PFSK-1 (cell line): ENCODE results near the gene IL4I1.

ENCODE experiments used
- FOXP2 ChIP-seq: optimal IDR thresholded peaks from 2 replicates; pipeline ENCODE3; 2011; ENCODE audit warnings: borderline replicate concordance, control low read depth, inconsistent platforms; ENCODE audit not compliant: insufficient read depth; ENCODE audit errors: extremely low read length, extremely low read depth
- POLR2AphosphoS5 ChIP-seq: IDR thresholded peaks from 2 replicates; pipeline ENCODE4 v1.6.1; 2012; ENCODE audit warnings: low read depth, mild to moderate bottlenecking, control low read depth, low read length, moderate library complexity
- REST ChIP-seq, 2 experiments: IDR thresholded peaks; 2 replicates each; pipeline versions ENCODE4 v1.6.1 to v1.8.0; 2011 to 2012; ENCODE audit warnings: low read depth in 2 of 2, low read length in 2 of 2, control low read depth in 1 of 2, inconsistent platforms in 1 of 2, mild to moderate bottlenecking in 1 of 2, moderate library complexity in 1 of 2; ENCODE audit not compliant: insufficient read depth in 1 of 2
- SIN3A ChIP-seq: IDR thresholded peaks from 2 replicates; pipeline ENCODE4 v1.6.1; 2012; ENCODE audit warnings: mild to moderate bottlenecking, low read length, moderate library complexity, borderline replicate concordance; ENCODE audit not compliant: insufficient read depth
- TAF1 ChIP-seq: IDR thresholded peaks from 2 replicates; pipeline ENCODE4 v1.6.1; 2012; ENCODE audit warnings: low read length, control low read depth, borderline replicate concordance; ENCODE audit not compliant: insufficient read depth

IL4I1 gene

GRCh38 chr19:49872245-49873128 is 24.2 kb downstream of the IL4I1 start:
- no peak for TF ChIP-seq REST (IDR thresholded peaks at IDR 0.05; ENCODE audit: insufficient read depth in 1 of 2, low read depth in 2 of 2, low read length in 2 of 2)
- TF ChIP-seq SIN3A, result no peak
- TF ChIP-seq POLR2AphosphoS5, result no peak
- no peak for TF ChIP-seq TAF1
- TF ChIP-seq FOXP2, result no peak

GRCh38 chr19:49871349-49871985 is 25.2 kb downstream of the IL4I1 start:
- no peak for TF ChIP-seq SIN3A
- no peak for TF ChIP-seq POLR2AphosphoS5
- TF ChIP-seq FOXP2, result no peak
- TF ChIP-seq TAF1, result no peak
- TF ChIP-seq REST (IDR thresholded peaks at IDR 0.05; ENCODE audit: insufficient read depth in 1 of 2, low read depth in 2 of 2, low read length in 2 of 2), result no peak

- TF ChIP-seq TAF1 (no peak), FOXP2 (no peak), SIN3A (no peak), POLR2AphosphoS5 (no peak), REST (IDR thresholded peaks at IDR 0.05; ENCODE audit: insufficient read depth in 1 of 2, low read depth in 2 of 2, low read length in 2 of 2) (no peak)
Observed at GRCh38 chr19:49870309-49870901, 26.3 kb downstream of the IL4I1 start.

- TF ChIP-seq REST (IDR thresholded peaks at IDR 0.05; ENCODE audit: insufficient read depth in 1 of 2, low read depth in 2 of 2, low read length in 2 of 2) (peak in 1 of 2 experiments; percentile 46; a peak in 1 of 4 replicates), FOXP2 (peak; percentile 82), POLR2AphosphoS5 (peak; percentile 64), TAF1 (no peak; the same call in 1 of the 2 replicates)
Observed at GRCh38 chr19:49869484-49870308, 27.0 kb downstream of the IL4I1 start.
